Measurements from ENCODE around the gene PSG3.
"Not testable (repeated sequence)": the region's sequence is repeated elsewhere in the genome, so short reads cannot be mapped to it uniquely, and the experiment has no call there.

DNA sequence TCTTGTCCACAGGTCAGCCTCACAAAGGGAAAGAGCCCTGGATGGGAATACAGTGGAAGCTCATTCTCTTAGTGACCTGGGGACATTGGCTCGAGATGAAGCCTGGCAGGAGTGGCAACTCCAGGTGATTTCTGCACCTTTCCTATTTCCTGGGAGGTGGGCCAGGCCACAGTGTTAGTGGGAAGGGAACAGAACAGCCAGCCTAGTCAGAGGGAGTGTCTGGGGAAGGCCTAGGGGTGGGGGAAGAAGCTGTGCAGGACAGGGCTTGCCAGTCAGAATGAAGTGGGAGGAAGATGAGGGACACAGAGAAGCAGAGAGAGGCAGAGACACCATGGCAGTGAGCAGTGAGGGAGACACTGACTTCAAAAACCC, 21.6 kb upstream of the PSG3 start:
- not testable (repeated sequence) for TF ChIP-seq POLR2A (IDR thresholded peaks at IDR 0.05; ENCODE audit: low read length); GATA1 (IDR thresholded peaks at IDR 0.05; ENCODE audit: low read depth, low read length)

Measured in erythroblast (primary cell).